Measurements from ENCODE around the gene RABGAP1L. TPM values are rescaled to one million over a fixed set of nuclear protein-coding genes. Genes with fewer than 3 reads are reported as not detected.

Gene RABGAP1L
- total and polyA plus RNA-seq, 12 donors: 13.0 to 167 (median 109) TPM

DNA sequence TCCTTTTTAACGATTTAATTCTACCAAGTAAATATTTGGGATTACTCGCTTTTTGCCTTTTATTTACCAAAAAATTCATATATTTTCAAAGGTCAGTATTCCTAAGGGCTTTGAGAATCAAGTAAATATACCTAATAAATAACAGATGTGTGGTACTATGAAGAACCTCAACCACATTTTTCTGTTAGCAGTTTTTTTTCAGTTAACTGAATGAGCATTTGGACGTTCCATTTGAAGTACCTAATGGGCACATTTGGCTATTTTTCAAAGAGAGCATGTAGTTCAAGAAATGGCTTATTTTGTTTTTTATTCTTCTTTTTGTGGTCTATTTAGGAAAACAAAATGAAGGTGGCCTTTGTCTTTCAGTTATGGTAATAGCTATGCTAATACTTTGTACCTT lies 541.5 kb downstream of the RABGAP1L start:
- H3K27ac ChIP-seq: no peak overlapping the region
- WGBS, 2 donors: 90 to 91% methylated on average over 3 of the region's 3 CpGs
- H3K27me3 ChIP-seq: no peaks in the 10 kb centered on the region
- ATAC-seq (no peak), DNase-seq (no peak)
- no peaks in the 10 kb centered on the region for H3K9me3 ChIP-seq
- peaks cover 0 to 5% (median 0%) of the 10 kb centered on the region in 9 donors for H3K4me1 ChIP-seq
- H3K4me3 ChIP-seq: no peak overlapping the region
- intact Hi-C loops (cut with DNase I): no loop called here
- peaks cover 0 to 10% (median 0%) of the 10 kb centered on the region in 9 donors for H3K36me3 ChIP-seq
- TF ChIP-seq, protein P1, sequence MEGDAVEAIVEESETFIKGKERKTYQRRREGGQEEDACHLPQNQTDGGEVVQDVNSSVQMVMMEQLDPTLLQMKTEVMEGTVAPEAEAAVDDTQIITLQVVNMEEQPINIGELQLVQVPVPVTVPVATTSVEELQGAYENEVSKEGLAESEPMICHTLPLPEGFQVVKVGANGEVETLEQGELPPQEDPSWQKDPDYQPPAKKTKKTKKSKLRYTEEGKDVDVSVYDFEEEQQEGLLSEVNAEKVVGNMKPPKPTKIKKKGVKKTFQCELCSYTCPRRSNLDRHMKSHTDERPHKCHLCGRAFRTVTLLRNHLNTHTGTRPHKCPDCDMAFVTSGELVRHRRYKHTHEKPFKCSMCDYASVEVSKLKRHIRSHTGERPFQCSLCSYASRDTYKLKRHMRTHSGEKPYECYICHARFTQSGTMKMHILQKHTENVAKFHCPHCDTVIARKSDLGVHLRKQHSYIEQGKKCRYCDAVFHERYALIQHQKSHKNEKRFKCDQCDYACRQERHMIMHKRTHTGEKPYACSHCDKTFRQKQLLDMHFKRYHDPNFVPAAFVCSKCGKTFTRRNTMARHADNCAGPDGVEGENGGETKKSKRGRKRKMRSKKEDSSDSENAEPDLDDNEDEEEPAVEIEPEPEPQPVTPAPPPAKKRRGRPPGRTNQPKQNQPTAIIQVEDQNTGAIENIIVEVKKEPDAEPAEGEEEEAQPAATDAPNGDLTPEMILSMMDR (IDR thresholded peaks at IDR 0.05): no peak

DNA sequence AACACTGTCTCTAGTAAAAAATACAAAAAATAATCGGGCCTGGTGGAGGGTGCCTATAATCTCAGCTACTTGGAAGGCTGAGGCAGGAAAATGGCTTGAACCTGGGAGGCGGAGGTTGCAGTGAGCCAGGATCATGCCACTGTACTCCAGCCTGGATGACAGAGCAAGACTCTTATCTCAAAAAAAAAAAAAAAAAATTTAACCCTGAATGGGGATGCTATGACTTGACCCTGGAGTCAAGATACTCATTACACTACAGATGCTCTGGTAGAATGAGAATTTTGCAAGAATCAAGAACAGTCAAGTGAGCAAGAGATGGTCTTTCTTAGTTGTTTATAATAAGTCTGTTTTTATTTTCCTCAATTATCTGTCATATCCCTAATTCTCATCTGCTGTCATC lies 542.2 kb downstream of the RABGAP1L start:
- intact Hi-C loops (cut with DNase I): no loop called here
- ATAC-seq (no peak), DNase-seq (no peak)
- WGBS, 2 donors: 83 to 92% methylated on average over 2 of the region's 2 CpGs
- TF ChIP-seq, protein P1 (IDR thresholded peaks at IDR 0.05): no peak
- Histone ChIP-seq H3K36me3 (peaks cover 0 to 10% (median 0%) of the 10 kb centered on the region in 9 donors), H3K4me3 (no peak overlapping the region), H3K9me3 (no peaks in the 10 kb centered on the region), H3K27me3 (no peaks in the 10 kb centered on the region), H3K4me1 (peaks cover 0 to 5% (median 0%) of the 10 kb centered on the region in 9 donors), H3K27ac (no peak overlapping the region)

DNA sequence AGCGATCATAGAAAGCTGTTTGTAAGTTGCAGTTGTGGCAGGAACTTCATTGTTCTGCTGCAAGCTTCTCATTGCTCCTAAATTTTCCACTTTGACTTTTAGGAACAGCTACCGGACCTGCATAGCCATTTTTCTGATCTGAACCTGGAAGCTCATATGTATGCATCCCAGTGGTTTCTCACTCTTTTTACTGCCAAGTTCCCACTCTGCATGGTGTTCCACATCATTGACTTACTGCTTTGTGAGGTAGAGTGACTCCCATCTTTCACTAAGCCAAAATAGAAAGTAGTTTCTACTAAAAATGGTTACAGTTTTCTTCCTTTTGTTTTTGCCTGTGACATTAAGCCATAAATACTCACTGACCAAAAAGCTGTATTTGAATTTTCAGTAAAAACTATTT lies 542.7 kb downstream of the RABGAP1L start:
- DNase-seq (no peak), ATAC-seq (no peak)
- H3K27me3 ChIP-seq: no peaks in the 10 kb centered on the region
- no peak overlapping the region for H3K27ac ChIP-seq
- H3K9me3 ChIP-seq: no peaks in the 10 kb centered on the region
- intact Hi-C loops (cut with DNase I): no loop called here
- H3K4me1 ChIP-seq: peaks cover 0 to 5% (median 0%) of the 10 kb centered on the region in 9 donors
- H3K4me3 ChIP-seq: no peak overlapping the region
- peaks cover 0 to 11% (median 0%) of the 10 kb centered on the region in 9 donors for H3K36me3 ChIP-seq
- TF ChIP-seq, protein P1 (IDR thresholded peaks at IDR 0.05): no peak
- 86 to 91% methylated on average over 2 of the region's 2 CpGs for WGBS, 2 donors

DNA sequence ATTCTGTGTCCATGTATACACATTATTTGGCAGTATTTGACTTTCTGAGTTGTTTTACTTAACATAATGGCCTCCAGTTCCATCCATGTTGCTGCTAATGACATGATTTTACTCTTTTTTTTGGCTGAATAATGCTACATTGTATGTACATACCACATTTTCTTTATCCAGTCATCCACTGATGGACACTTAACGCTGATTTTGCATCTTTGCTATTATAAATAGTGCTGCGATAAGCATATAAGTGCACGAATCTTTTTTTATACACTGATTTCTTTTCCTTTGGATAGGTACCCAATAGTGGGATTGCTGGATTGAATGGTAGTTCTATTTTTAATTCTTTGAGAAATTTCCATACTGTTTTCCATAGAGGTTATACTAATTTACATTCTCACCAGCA lies 544.0 kb downstream of the RABGAP1L start:
- Histone ChIP-seq H3K27me3 (no peaks in the 10 kb centered on the region), H3K27ac (no peak overlapping the region), H3K9me3 (no peaks in the 10 kb centered on the region), H3K36me3 (peaks cover 0 to 24% (median 0%) of the 10 kb centered on the region in 9 donors), H3K4me3 (no peak overlapping the region), H3K4me1 (peaks cover 0 to 5% (median 0%) of the 10 kb centered on the region in 9 donors)
- intact Hi-C loops (cut with DNase I): no loop called here
- 67 to 70% methylated on average over 3 of the region's 3 CpGs for WGBS, 2 donors
- ATAC-seq (no peak), DNase-seq (no peak)
- TF ChIP-seq, protein P1 (IDR thresholded peaks at IDR 0.05): no peak
